HEK293T (cell line): ENCODE results near the gene RNF208.

Source experiments
- CTCF ChIA-PET: fragments of 350-600 bp; formaldehyde crosslinking; extraction: SDS; loops from one replicate; lab custom pipeline; 2021; ENCODE audit warnings: antibody characterized with exemption, inconsistent platforms; lab: Yijun Ruan, JAX
- POLR2A ChIA-PET: fragments of 350-600 bp; formaldehyde crosslinking; extraction: SDS; loops from one replicate; lab custom pipeline; 2020; ENCODE audit warnings: antibody characterized with exemption, inconsistent platforms; lab: Yijun Ruan, JAX
- DNase-seq: peaks from one replicate; pipeline ENCODE4 v3.0.0; 2012; ENCODE audit warnings: mixed read lengths; ENCODE audit errors: extremely low spot score
- ARNT ChIP-seq: fragments of 450-650 bp; IDR thresholded peaks from 2 replicates; pipeline ENCODE4 v1.6.1; 2017; ENCODE audit warnings: mild to moderate bottlenecking
- BHLHE40 ChIP-seq: fragments of 450-650 bp; IDR thresholded peaks from 2 replicates; pipeline ENCODE4 v1.6.1; 2016; ENCODE audit warnings: mild to moderate bottlenecking, moderate library complexity, borderline replicate concordance
- CTBP1 ChIP-seq: fragments of 450-650 bp; IDR thresholded peaks from 2 replicates; pipeline ENCODE4 v1.6.1; 2016; ENCODE audit warnings: borderline replicate concordance
- ELF4 ChIP-seq: fragments of 450-650 bp; IDR thresholded peaks from 2 replicates; pipeline ENCODE4 v1.6.1; 2017; ENCODE audit warnings: antibody characterized with exemption
- FOXA1 ChIP-seq: fragments of 450-650 bp; IDR thresholded peaks from 2 replicates; pipeline ENCODE4 v1.6.1; 2016; ENCODE audit warnings: mild to moderate bottlenecking
- FOXK2 ChIP-seq: fragments of 450-650 bp; IDR thresholded peaks from 2 replicates; pipeline ENCODE4 v1.6.1; 2016; ENCODE audit warnings: mild to moderate bottlenecking
- FOXM1 ChIP-seq: fragments of 450-650 bp; IDR thresholded peaks from 2 replicates; pipeline ENCODE4 v1.6.1; 2017; ENCODE audit warnings: mild to moderate bottlenecking, borderline replicate concordance
- HDGF ChIP-seq: fragments of 450-650 bp; IDR thresholded peaks from 2 replicates; pipeline ENCODE4 v1.6.1; 2017; ENCODE audit warnings: antibody characterized with exemption, borderline replicate concordance
- L3MBTL2 ChIP-seq: fragments of 450-650 bp; conservative IDR thresholded peaks from 2 replicates; pipeline ENCODE4 v1.6.1; 2016; ENCODE audit warnings: mild to moderate bottlenecking
- LEF1 ChIP-seq: fragments of 450-650 bp; IDR thresholded peaks from 2 replicates; pipeline ENCODE4 v1.6.1; 2017; ENCODE audit warnings: mild to moderate bottlenecking, borderline replicate concordance
- NFRKB ChIP-seq: fragments of 450-650 bp; IDR thresholded peaks from 2 replicates; pipeline ENCODE4 v1.6.1; 2016; ENCODE audit warnings: mild to moderate bottlenecking, moderate library complexity
- PKNOX1 ChIP-seq: fragments of 450-650 bp; IDR thresholded peaks from 2 replicates; pipeline ENCODE4 v1.6.1; 2016
- SP1 ChIP-seq: fragments of 450-650 bp; IDR thresholded peaks from 2 replicates; pipeline ENCODE4 v1.6.1; 2017
- SUZ12 ChIP-seq: fragments of 450-650 bp; IDR thresholded peaks from 2 replicates; pipeline ENCODE4 v1.6.1; 2016; ENCODE audit warnings: mild to moderate bottlenecking
- TARDBP ChIP-seq: fragments of 450-650 bp; IDR thresholded peaks from 2 replicates; pipeline ENCODE4 v1.6.1; 2016
- ZNF384 ChIP-seq: fragments of 450-650 bp; IDR thresholded peaks from 2 replicates; pipeline ENCODE4 v1.6.1; 2016

The RNF208 gene

GRCh38 chr9:137181680-137182079 is 40.4 kb downstream of the RNF208 start:
- ChIA-PET POLR2A (no interaction called here), CTCF (no interaction called here)
- no peak for DNase-seq
- no peak for TF ChIP-seq LEF1
- no peak for TF ChIP-seq HDGF
- no peak for TF ChIP-seq NFRKB
- no peak for TF ChIP-seq PKNOX1
- TF ChIP-seq ARNT, result no peak
- no peak for TF ChIP-seq L3MBTL2
- no peak for TF ChIP-seq SP1
- TF ChIP-seq CTBP1, result no peak
- TF ChIP-seq ZNF384, result no peak
- no peak for TF ChIP-seq ELF4
- TF ChIP-seq FOXK2, result no peak
- no peak for TF ChIP-seq SUZ12
- no peak for TF ChIP-seq FOXA1
- no peak for TF ChIP-seq BHLHE40
- no peak for TF ChIP-seq TARDBP
- no peak for TF ChIP-seq FOXM1

DNA sequence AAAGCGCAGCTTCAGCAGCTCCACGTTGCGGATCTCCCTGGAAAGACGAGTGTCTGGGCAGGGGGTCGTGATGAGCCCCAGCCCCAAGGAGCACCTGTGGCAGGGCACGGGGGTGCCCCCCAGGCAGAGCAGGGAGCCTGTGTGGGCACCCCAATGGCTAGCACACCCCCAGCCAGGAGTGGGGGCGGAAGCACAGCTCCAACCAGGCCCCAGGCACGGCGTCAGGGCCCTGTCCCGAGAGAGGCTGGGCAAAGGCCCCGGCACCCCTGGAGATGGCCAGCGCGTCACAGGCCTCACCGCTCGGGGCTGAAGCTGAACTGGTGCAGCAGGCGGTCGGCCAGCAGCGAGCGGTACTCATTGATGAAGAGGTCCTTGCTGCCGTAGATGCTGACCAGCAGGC is 41.5 kb downstream of the RNF208 start:
- TF ChIP-seq LEF1 (no peak), NFRKB (no peak), FOXK2 (no peak), PKNOX1 (no peak), ELF4 (no peak)
- CTCF ChIA-PET, result no interaction called here
- POLR2A ChIA-PET, result no interaction called here
- DNase-seq, result no peak

- TF ChIP-seq PKNOX1, result no peak
- POLR2A ChIA-PET, result interaction anchor here (1.1 kb wide), 1 partner anchor 42 kb away, joined by 3 read pairs; the partner anchor contains the start of gene RNF208
- DNase-seq, result no peak
- CTCF ChIA-PET, result no interaction called here
Measured at GRCh38 chr9:137179761-137180160, 42.3 kb downstream of the RNF208 start.

DNA sequence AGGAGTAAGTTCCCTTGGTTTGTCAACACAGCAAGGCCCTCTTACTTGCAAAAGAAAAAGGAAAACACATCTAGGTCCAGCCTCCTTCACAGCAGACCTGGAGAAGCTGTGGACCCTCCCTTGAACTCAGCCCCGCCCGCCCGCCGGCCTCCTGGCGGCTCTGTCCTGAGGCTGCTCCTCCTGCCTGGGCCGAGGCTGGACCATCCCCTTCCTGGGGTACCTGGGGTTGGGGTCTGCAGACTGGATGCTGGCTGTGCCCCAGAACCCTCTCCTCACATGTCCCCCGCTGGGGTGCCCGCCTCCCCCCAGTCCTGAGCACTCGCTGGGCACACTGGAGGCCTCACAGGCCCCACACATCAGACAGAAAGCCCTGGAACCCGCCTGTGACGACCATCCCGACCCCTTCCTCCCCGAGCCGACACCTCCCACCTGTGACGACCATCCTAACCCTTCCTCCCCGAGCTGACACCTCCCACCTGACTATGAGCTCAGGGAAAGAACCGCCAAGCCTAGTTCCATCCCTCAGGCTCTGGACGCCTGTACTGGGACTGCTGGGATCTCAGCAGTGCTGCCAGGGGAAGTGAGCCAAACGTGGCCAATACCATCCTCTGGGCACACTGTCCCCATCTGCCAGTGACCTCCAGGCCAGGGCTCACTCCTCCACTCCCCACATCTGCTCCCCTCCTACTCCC is 43.0 kb downstream of the RNF208 start:
- CTCF ChIA-PET, result no interaction called here
- TF ChIP-seq L3MBTL2, result no peak
- TF ChIP-seq ZNF384, result no peak
- POLR2A ChIA-PET, result interaction anchor here (0.7 to 1.3 kb wide), 3 partner anchors 10 to 49 kb away, joined by 3 to 4 read pairs (median 3); partner anchors contain the start of gene RNF208
- DNase-seq, result no peak

GRCh38 chr9:137178201-137178938 is 43.7 kb downstream of the RNF208 start:
- no peak for DNase-seq
- CTCF ChIA-PET, result no interaction called here
- no peak for TF ChIP-seq NFRKB
- TF ChIP-seq CTBP1, result no peak
- TF ChIP-seq HDGF, result no peak
- POLR2A ChIA-PET, result interaction anchor here (0.7 to 1.3 kb wide), 3 partner anchors 10 to 49 kb away, joined by 3 to 4 read pairs (median 3); partner anchors contain the start of gene RNF208

GRCh38 chr9:137176302-137177182 is 45.5 kb downstream of the RNF208 start:
- ChIA-PET CTCF (interaction anchor here (0.6 to 1.4 kb wide), 6 partner anchors 8 to 49 kb away, joined by 3 to 6 read pairs (median 3); no protein-coding TSS in a partner anchor), POLR2A (interaction anchor here (0.9 to 1.9 kb wide), 4 partner anchors 12 to 47 kb away, joined by 3 to 11 read pairs (median 4); partner anchors contain the start of gene SSNA1)
- TF ChIP-seq LEF1, result no peak
- no peak for TF ChIP-seq L3MBTL2
- TF ChIP-seq FOXM1, result no peak
- no peak for TF ChIP-seq BHLHE40
- TF ChIP-seq ELF4, result no peak
- TF ChIP-seq PKNOX1, result no peak
- TF ChIP-seq NFRKB, result no peak
- no peak for TF ChIP-seq FOXK2
- no peak for TF ChIP-seq SP1
- no peak for TF ChIP-seq FOXA1
- DNase-seq, result peak; percentile 64
